ENCODE measurements around the gene LRP10. TPM values are rescaled to one million over a fixed set of nuclear protein-coding genes. Genes with fewer than 3 reads are reported as not detected.
A peak's percentile ranks its signal among the peaks of the same experiment; 100 is the strongest.

Gene LRP10
- total RNA-seq, 3 donors from 2014 or later = 70.1 to 97.5 (median 82.3) TPM

DNA sequence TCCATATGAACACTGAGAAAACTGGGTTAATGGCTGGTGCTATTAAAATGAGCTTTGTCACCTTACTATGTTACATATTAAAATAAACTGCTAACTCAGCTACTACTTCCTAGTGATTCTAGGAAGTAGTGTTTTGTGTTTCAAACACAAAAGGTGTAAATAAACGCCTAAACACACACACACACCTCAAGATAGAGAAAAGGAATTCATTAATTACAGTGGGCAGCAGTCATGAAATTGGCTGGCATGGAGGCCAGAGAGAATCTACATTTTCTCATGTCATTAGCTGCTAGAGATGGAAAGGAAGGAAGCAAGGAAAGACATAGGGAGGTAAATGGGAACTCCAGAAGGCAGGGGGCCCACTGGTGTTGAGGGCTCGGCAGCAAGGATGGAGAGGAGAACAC, 58.4 kb downstream of the LRP10 start:
- H3K4me1 ChIP-seq = peaks cover 3 to 11% of the 10 kb centered on the region in 2 donors
- no peaks in the 10 kb centered on the region for H3K27me3 ChIP-seq
- intact Hi-C loops (cut with DNase I; ENCODE audit: low total_unique reads) = loop anchor here (5.0 kb wide), 1 partner anchor 1192 kb away; no protein-coding TSS in a partner anchor
- peak overlapping the region; percentile 95 to 97 for H3K27ac ChIP-seq
- no peaks in the 10 kb centered on the region for H3K9me3 ChIP-seq
- no peak for TF ChIP-seq POLR2AphosphoS5 (IDR thresholded peaks at IDR 0.05)
- no peak for TF ChIP-seq POLR2A (IDR thresholded peaks at IDR 0.05)
- no peak for TF ChIP-seq CTCF (IDR thresholded peaks at IDR 0.05)
- peaks cover 3% of the 10 kb centered on the region for H3K36me3 ChIP-seq
- no peak for DNase-seq (ENCODE audit: low spot score in 2 of 2)
- H3K4me3 ChIP-seq = peak overlapping the region; percentile 72 to 95 (median 93)

Other genes starting within 250 kb of the LRP10 start
- gene OR6J1, start 227.4 kb upstream of the LRP10 start, total RNA-seq = not detected
- gene OXA1L, start 105.1 kb upstream of the LRP10 start, total RNA-seq = 100 to 1,000 TPM in 2 of 3 donors, 10 to 100 TPM in 1; 80.0 to 145 (median 101) TPM
- 10 to 100 TPM; 17.4 to 46.4 (median 27.2) TPM for gene SLC7A7, start 56.3 kb upstream of the LRP10 start, total RNA-seq
- 10 to 100 TPM; 22.7 to 39.4 (median 34.7) TPM for gene MRPL52, start 41.9 kb upstream of the LRP10 start, total RNA-seq
- gene MMP14, start 35.2 kb upstream of the LRP10 start, total RNA-seq = 100 to 1,000 TPM in 2 of 3 donors, 10 to 100 TPM in 1; 84.4 to 361 (median 136) TPM
- 1 to 10 TPM in 2 of 3 donors, under 1 TPM in 1; 0.96 to 1.3 (median 1.2) TPM for gene REM2, start 11.5 kb downstream of the LRP10 start, total RNA-seq
- 100 to 1,000 TPM in 2 of 3 donors, 10 to 100 TPM in 1; 85.5 to 194 (median 174) TPM for gene RBM23, start 47.4 kb downstream of the LRP10 start, total RNA-seq
- 10 to 100 TPM; 48.6 to 80.6 (median 71.4) TPM for gene PRMT5, start 57.6 kb downstream of the LRP10 start, total RNA-seq
- 10 to 100 TPM; 67.3 to 86.5 (median 68.3) TPM for gene HAUS4, start 85.3 kb downstream of the LRP10 start, total RNA-seq
- 10 to 100 TPM in 2 of 3 donors, 1 to 10 TPM in 1; 3.2 to 24.0 (median 18.7) TPM for gene AJUBA, start 110.8 kb downstream of the LRP10 start, total RNA-seq
- gene C14orf93, start 138.4 kb downstream of the LRP10 start, total RNA-seq = 10 to 100 TPM; 10.8 to 24.1 (median 19.4) TPM
- gene PSMB5, start 163.2 kb downstream of the LRP10 start, total RNA-seq = 100 to 1,000 TPM; 120 to 144 (median 129) TPM
- not detected for gene PSMB11, start 170.5 kb downstream of the LRP10 start, total RNA-seq
- gene CDH24, start 185.8 kb downstream of the LRP10 start, total RNA-seq = 1 to 10 TPM; 2.2 to 5.2 (median 3.2) TPM
- 100 to 1,000 TPM; 106 to 151 (median 145) TPM for gene ACIN1, start 223.4 kb downstream of the LRP10 start, total RNA-seq
- 10 to 100 TPM; 29.6 to 34.4 (median 32.8) TPM for gene C14orf119, start 223.8 kb downstream of the LRP10 start, total RNA-seq
- gene CIROP, start 233.2 kb downstream of the LRP10 start, total RNA-seq = not detected
- under 1 TPM in 1 of 3 donors, not detected in 2; 0.32 TPM for gene CEBPE, start 247.5 kb downstream of the LRP10 start, total RNA-seq